OCI-LY7 (cell line): Measurements from ENCODE around the gene GALNT9.

Experiments used
- CTCF ChIP-seq: fragments of 200-600 bp; sonication (generic); conservative IDR thresholded peaks from 2 replicates; pipeline ENCODE4 v1.5.1; 2014; ENCODE audit warnings: mild to moderate bottlenecking, antibody characterized with exemption, low read length, moderate library complexity, mixed read lengths
- EZH2phosphoT487 ChIP-seq: fragments of 200-600 bp; sonication (generic); IDR thresholded peaks from 2 replicates; pipeline ENCODE4 v1.6.1; 2018; ENCODE audit warnings: low read depth, borderline replicate concordance, mild to moderate bottlenecking, mixed run types, antibody characterized with exemption, low read length, moderate library complexity, mixed read lengths

DNA sequence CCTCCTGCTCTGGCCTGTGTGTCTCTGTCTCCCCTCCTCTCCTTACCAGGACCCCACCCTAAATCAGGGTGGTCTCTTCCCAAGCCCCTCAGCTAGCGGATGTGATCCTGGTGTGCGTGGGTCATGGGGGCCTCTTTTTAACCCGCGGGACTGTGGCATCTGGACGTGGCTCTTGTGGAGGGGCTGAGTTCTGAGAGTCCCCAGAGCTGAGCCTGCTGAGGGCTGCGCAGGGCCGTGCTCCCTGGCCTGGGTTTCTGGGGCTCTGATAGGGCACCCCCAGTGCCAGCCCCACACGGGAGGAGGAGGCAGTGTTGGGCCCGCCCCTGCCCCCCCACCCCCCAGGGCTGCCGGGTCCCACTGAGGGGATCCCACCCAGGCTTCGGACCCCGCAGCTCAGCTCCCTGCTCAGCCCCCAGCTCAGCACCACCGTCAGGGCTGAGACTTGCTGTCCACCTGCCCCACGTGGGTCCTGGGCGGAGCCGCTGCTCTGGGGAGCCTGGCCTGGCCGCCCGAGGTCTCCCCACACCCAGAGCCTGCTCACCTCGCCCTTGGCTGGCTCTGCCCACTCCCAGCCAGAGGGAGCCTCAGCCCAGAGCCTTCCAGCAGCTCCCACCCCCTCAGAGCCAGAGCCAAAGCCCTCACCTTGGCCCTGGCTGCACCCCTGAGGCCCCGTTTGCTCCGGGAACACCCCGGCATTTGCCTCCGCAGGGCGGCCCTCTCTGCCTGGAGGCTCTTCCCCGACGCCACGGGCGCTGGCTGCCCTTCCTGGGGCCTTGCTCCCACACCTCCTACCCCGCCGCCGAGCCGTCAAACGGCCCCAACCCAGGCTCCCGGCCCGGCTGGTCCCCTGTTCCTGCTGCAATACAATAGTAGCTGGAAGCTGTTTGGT, 153.6 kb downstream of the GALNT9 start:
- TF ChIP-seq EZH2phosphoT487: no peak
- no peak for TF ChIP-seq CTCF
